Measurements from ENCODE around the gene TSPAN9.

Gene TSPAN9

GRCh38 chr12:3291939-3292338 lies 214.8 kb downstream of the TSPAN9 start:
- TF ChIP-seq, protein P1, sequence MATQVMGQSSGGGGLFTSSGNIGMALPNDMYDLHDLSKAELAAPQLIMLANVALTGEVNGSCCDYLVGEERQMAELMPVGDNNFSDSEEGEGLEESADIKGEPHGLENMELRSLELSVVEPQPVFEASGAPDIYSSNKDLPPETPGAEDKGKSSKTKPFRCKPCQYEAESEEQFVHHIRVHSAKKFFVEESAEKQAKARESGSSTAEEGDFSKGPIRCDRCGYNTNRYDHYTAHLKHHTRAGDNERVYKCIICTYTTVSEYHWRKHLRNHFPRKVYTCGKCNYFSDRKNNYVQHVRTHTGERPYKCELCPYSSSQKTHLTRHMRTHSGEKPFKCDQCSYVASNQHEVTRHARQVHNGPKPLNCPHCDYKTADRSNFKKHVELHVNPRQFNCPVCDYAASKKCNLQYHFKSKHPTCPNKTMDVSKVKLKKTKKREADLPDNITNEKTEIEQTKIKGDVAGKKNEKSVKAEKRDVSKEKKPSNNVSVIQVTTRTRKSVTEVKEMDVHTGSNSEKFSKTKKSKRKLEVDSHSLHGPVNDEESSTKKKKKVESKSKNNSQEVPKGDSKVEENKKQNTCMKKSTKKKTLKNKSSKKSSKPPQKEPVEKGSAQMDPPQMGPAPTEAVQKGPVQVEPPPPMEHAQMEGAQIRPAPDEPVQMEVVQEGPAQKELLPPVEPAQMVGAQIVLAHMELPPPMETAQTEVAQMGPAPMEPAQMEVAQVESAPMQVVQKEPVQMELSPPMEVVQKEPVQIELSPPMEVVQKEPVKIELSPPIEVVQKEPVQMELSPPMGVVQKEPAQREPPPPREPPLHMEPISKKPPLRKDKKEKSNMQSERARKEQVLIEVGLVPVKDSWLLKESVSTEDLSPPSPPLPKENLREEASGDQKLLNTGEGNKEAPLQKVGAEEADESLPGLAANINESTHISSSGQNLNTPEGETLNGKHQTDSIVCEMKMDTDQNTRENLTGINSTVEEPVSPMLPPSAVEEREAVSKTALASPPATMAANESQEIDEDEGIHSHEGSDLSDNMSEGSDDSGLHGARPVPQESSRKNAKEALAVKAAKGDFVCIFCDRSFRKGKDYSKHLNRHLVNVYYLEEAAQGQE (IDR thresholded peaks at IDR 0.05; ENCODE audit: insufficient read depth in 1 of 2, low read depth in 2 of 2, low read length in 2 of 2), result no peak
- TF ChIP-seq FOXP2 (optimal IDR thresholded peaks at IDR 0.05; ENCODE audit: borderline replicate concordance, extremely low read depth, extremely low read length, insufficient read depth) (no peak), POLR2AphosphoS5 (IDR thresholded peaks at IDR 0.05; ENCODE audit: low read depth, low read length) (no peak), TAF1 (IDR thresholded peaks at IDR 0.05; ENCODE audit: borderline replicate concordance, insufficient read depth, low read length) (no peak), SIN3A (IDR thresholded peaks at IDR 0.05; ENCODE audit: borderline replicate concordance, insufficient read depth, low read length) (no peak)

- TF ChIP-seq, protein P1 (IDR thresholded peaks at IDR 0.05; ENCODE audit: insufficient read depth in 1 of 2, low read depth in 2 of 2, low read length in 2 of 2), result no peak
- no peak for TF ChIP-seq FOXP2 (optimal IDR thresholded peaks at IDR 0.05; ENCODE audit: borderline replicate concordance, extremely low read depth, extremely low read length, insufficient read depth)
- TF ChIP-seq POLR2AphosphoS5 (IDR thresholded peaks at IDR 0.05; ENCODE audit: low read depth, low read length), result no peak
- TF ChIP-seq TAF1 (IDR thresholded peaks at IDR 0.05; ENCODE audit: borderline replicate concordance, insufficient read depth, low read length), result no peak
- no peak for TF ChIP-seq SIN3A (IDR thresholded peaks at IDR 0.05; ENCODE audit: borderline replicate concordance, insufficient read depth, low read length)
Observed at GRCh38 chr12:3292677-3293412, 215.7 kb downstream of the TSPAN9 start.

DNA sequence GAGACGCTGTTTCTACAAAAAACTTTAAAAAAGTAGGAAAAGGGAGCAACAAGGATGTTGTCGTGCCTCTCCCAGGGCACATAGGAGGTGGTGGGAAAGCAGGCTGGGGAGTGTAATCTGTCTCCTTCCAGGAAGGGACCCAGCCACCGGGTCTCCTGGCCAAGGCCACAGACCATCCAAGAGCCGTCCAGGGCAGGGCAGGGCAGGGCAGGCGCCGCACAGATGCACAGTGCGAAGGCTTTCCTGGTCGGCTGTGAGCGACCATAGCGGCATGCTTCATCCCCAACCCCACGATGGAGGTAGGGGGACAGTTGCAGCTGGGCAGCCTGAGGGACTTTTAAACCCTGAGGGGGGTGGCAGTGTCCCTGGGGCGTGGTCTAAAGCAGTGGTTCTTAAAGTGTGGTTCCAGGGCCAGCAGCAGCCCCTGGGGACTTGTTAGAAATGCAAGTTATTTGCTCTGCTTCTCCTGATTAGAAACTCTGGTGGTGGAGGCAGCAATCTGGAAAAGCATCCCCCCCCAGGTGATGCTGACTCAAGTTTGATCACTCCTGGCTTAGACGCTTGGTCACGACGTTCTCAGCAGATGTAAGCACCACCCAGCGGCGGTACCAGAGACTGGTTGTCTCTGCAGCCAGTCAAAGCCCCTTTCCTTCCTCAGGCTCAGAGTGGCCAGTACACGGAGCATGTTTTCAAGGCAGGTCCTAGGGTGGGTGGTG lies 216.4 kb downstream of the TSPAN9 start:
- TF ChIP-seq POLR2AphosphoS5 (IDR thresholded peaks at IDR 0.05; ENCODE audit: low read depth, low read length), result no peak
- TF ChIP-seq SIN3A (IDR thresholded peaks at IDR 0.05; ENCODE audit: borderline replicate concordance, insufficient read depth, low read length), result no peak
- TF ChIP-seq, protein P1 (IDR thresholded peaks at IDR 0.05; ENCODE audit: insufficient read depth in 1 of 2, low read depth in 2 of 2, low read length in 2 of 2), result no peak
- no peak for TF ChIP-seq FOXP2 (optimal IDR thresholded peaks at IDR 0.05; ENCODE audit: borderline replicate concordance, extremely low read depth, extremely low read length, insufficient read depth)
- no peak for TF ChIP-seq TAF1 (IDR thresholded peaks at IDR 0.05; ENCODE audit: borderline replicate concordance, insufficient read depth, low read length)

GRCh38 chr12:3294481-3294911 lies 217.3 kb downstream of the TSPAN9 start:
- no peak for TF ChIP-seq TAF1 (IDR thresholded peaks at IDR 0.05; ENCODE audit: borderline replicate concordance, insufficient read depth, low read length)
- no peak for TF ChIP-seq SIN3A (IDR thresholded peaks at IDR 0.05; ENCODE audit: borderline replicate concordance, insufficient read depth, low read length)
- TF ChIP-seq POLR2AphosphoS5 (IDR thresholded peaks at IDR 0.05; ENCODE audit: low read depth, low read length), result no peak
- no peak for TF ChIP-seq FOXP2 (optimal IDR thresholded peaks at IDR 0.05; ENCODE audit: borderline replicate concordance, extremely low read depth, extremely low read length, insufficient read depth)
- TF ChIP-seq, protein P1 (IDR thresholded peaks at IDR 0.05; ENCODE audit: insufficient read depth in 1 of 2, low read depth in 2 of 2, low read length in 2 of 2), result no peak
